ENCODE data around the gene RNU2-63P. TPM values are rescaled to one million over a fixed set of nuclear protein-coding genes. Genes with fewer than 3 reads are reported as not detected.

Gene RNU2-63P
- total RNA-seq (2014; rRNA removed; shearing (Covaris generic)) = not detected in 2 replicates
- 2.0 and 2.8 TPM in 2 replicates for polyA plus RNA-seq (2016; fragmentation: Nextera tagmentation; extraction: Ambion mirVana)
- long read RNA-seq = 0 reads

DNA sequence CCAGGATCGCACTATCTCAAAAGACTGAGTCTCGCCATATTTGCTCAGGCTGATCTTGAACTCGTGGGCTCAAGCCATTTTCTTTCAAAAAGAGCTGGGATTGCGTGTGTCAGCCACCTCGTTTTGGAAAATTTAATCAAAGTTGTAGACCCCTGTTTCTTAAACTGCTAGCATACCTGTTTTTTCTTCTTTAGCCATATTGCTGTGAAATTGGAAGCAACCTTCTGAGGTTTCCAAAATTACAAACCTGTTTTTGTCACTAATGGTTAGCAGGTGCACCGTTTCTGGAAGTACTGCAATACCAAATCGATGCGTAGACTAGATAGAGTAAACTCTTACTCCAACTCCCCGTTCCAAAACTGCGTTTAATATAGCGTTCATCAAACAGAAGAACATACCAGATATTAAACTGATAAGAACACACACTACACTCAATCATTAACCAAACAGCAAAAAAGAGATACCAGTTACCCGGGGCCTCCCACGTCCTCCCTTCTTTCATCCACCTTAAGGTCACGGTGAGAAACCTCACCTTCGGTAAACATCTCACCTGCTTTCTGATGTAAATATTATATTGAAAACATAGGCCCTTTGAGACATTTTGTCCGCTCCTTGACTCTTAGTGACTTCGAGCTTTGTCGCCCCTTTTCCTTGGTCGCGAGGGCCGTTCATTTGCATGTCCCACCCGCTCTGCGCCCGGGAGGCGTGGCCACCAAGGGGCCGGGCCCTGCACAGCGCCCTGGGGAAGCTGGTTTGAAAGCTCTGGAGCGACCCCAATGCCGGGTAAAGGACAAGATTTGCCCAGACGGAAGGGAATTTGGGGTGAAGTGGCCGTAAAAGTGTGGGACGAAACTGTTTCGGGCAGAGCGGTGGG, at the start of gene RNU2-63P:
Gene RNU2-63P, minus strand, starts transcription at position 462 of the 874 bp plus-strand sequence.
- H3K4me3 Mint-ChIP-seq = peak within 1 kb of the TSS; percentile 96
- H3K27ac ChIP-seq (ENCODE audit: low read depth) = peak within 1 kb of the TSS; percentile 96
- no peak for TF ChIP-seq ZNF114 (CRISPR knock-in tag; IDR thresholded peaks at IDR 0.05)
- TF ChIP-seq STAT1 (IDR thresholded peaks at IDR 0.05; ENCODE audit: unreplicated experiment) = no peak
- TF ChIP-seq, protein P1, sequence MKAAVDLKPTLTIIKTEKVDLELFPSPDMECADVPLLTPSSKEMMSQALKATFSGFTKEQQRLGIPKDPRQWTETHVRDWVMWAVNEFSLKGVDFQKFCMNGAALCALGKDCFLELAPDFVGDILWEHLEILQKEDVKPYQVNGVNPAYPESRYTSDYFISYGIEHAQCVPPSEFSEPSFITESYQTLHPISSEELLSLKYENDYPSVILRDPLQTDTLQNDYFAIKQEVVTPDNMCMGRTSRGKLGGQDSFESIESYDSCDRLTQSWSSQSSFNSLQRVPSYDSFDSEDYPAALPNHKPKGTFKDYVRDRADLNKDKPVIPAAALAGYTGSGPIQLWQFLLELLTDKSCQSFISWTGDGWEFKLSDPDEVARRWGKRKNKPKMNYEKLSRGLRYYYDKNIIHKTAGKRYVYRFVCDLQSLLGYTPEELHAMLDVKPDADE (IDR thresholded peaks at IDR 0.05) = peak; percentile 74
- TF ChIP-seq, protein P2, sequence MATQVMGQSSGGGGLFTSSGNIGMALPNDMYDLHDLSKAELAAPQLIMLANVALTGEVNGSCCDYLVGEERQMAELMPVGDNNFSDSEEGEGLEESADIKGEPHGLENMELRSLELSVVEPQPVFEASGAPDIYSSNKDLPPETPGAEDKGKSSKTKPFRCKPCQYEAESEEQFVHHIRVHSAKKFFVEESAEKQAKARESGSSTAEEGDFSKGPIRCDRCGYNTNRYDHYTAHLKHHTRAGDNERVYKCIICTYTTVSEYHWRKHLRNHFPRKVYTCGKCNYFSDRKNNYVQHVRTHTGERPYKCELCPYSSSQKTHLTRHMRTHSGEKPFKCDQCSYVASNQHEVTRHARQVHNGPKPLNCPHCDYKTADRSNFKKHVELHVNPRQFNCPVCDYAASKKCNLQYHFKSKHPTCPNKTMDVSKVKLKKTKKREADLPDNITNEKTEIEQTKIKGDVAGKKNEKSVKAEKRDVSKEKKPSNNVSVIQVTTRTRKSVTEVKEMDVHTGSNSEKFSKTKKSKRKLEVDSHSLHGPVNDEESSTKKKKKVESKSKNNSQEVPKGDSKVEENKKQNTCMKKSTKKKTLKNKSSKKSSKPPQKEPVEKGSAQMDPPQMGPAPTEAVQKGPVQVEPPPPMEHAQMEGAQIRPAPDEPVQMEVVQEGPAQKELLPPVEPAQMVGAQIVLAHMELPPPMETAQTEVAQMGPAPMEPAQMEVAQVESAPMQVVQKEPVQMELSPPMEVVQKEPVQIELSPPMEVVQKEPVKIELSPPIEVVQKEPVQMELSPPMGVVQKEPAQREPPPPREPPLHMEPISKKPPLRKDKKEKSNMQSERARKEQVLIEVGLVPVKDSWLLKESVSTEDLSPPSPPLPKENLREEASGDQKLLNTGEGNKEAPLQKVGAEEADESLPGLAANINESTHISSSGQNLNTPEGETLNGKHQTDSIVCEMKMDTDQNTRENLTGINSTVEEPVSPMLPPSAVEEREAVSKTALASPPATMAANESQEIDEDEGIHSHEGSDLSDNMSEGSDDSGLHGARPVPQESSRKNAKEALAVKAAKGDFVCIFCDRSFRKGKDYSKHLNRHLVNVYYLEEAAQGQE (IDR thresholded peaks at IDR 0.05; ENCODE audit: unreplicated experiment) = no peak
- TF ChIP-seq ZNF331 (CRISPR knock-in tag; IDR thresholded peaks at IDR 0.05; ENCODE audit: low read depth) = peak; percentile 54; the same call in 1 of the 2 replicates
- TF ChIP-seq CREB1 (CRISPR knock-in tag; IDR thresholded peaks at IDR 0.05; ENCODE audit: low read depth) = peak; percentile 3
- TF ChIP-seq EZH2phosphoT487 (IDR thresholded peaks at IDR 0.05; ENCODE audit: unreplicated experiment) = no peak
- TF ChIP-seq, protein P3, sequence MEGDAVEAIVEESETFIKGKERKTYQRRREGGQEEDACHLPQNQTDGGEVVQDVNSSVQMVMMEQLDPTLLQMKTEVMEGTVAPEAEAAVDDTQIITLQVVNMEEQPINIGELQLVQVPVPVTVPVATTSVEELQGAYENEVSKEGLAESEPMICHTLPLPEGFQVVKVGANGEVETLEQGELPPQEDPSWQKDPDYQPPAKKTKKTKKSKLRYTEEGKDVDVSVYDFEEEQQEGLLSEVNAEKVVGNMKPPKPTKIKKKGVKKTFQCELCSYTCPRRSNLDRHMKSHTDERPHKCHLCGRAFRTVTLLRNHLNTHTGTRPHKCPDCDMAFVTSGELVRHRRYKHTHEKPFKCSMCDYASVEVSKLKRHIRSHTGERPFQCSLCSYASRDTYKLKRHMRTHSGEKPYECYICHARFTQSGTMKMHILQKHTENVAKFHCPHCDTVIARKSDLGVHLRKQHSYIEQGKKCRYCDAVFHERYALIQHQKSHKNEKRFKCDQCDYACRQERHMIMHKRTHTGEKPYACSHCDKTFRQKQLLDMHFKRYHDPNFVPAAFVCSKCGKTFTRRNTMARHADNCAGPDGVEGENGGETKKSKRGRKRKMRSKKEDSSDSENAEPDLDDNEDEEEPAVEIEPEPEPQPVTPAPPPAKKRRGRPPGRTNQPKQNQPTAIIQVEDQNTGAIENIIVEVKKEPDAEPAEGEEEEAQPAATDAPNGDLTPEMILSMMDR (conservative IDR thresholded peaks at IDR 0.05; ENCODE audit: low read depth in 2 of 2) = no peak
- TF ChIP-seq EZH2 (IDR thresholded peaks at IDR 0.05; ENCODE audit: low read depth, unreplicated experiment) = no peak
- TF ChIP-seq JUNB (IDR thresholded peaks at IDR 0.05; ENCODE audit: unreplicated experiment) = no peak
- TF ChIP-seq, protein P4, sequence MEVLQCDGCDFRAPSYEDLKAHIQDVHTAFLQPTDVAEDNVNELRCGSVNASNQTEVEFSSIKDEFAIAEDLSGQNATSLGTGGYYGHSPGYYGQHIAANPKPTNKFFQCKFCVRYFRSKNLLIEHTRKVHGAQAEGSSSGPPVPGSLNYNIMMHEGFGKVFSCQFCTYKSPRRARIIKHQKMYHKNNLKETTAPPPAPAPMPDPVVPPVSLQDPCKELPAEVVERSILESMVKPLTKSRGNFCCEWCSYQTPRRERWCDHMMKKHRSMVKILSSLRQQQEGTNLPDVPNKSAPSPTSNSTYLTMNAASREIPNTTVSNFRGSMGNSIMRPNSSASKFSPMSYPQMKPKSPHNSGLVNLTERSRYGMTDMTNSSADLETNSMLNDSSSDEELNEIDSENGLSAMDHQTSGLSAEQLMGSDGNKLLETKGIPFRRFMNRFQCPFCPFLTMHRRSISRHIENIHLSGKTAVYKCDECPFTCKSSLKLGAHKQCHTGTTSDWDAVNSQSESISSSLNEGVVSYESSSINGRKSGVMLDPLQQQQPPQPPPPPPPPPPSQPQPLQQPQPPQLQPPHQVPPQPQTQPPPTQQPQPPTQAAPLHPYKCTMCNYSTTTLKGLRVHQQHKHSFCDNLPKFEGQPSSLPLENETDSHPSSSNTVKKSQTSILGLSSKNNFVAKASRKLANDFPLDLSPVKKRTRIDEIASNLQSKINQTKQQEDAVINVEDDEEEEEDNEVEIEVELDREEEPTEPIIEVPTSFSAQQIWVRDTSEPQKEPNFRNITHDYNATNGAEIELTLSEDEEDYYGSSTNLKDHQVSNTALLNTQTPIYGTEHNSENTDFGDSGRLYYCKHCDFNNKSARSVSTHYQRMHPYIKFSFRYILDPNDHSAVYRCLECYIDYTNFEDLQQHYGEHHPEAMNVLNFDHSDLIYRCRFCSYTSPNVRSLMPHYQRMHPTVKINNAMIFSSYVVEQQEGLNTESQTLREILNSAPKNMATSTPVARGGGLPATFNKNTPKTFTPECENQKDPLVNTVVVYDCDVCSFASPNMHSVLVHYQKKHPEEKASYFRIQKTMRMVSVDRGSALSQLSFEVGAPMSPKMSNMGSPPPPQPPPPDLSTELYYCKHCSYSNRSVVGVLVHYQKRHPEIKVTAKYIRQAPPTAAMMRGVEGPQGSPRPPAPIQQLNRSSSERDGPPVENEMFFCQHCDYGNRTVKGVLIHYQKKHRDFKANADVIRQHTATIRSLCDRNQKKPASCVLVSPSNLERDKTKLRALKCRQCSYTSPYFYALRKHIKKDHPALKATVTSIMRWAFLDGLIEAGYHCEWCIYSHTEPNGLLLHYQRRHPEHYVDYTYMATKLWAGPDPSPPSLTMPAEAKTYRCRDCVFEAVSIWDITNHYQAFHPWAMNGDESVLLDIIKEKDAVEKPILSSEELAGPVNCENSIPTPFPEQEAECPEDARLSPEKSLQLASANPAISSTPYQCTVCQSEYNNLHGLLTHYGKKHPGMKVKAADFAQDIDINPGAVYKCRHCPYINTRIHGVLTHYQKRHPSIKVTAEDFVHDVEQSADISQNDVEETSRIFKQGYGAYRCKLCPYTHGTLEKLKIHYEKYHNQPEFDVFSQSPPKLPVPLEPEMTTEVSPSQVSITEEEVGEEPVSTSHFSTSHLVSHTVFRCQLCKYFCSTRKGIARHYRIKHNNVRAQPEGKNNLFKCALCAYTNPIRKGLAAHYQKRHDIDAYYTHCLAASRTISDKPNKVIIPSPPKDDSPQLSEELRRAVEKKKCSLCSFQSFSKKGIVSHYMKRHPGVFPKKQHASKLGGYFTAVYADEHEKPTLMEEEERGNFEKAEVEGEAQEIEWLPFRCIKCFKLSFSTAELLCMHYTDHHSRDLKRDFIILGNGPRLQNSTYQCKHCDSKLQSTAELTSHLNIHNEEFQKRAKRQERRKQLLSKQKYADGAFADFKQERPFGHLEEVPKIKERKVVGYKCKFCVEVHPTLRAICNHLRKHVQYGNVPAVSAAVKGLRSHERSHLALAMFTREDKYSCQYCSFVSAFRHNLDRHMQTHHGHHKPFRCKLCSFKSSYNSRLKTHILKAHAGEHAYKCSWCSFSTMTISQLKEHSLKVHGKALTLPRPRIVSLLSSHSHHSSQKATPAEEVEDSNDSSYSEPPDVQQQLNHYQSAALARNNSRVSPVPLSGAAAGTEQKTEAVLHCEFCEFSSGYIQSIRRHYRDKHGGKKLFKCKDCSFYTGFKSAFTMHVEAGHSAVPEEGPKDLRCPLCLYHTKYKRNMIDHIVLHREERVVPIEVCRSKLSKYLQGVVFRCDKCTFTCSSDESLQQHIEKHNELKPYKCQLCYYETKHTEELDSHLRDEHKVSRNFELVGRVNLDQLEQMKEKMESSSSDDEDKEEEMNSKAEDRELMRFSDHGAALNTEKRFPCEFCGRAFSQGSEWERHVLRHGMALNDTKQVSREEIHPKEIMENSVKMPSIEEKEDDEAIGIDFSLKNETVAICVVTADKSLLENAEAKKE (CRISPR knock-in tag; IDR thresholded peaks at IDR 0.05) = peak; percentile 83
- TF ChIP-seq NANOG (IDR thresholded peaks at IDR 0.05; ENCODE audit: borderline replicate concordance) = no peak
- peak; percentile 100 for TF ChIP-seq POLR2AphosphoS5 (IDR thresholded peaks at IDR 0.05; ENCODE audit: low read depth)
- peak within 1 kb of the TSS; percentile 69 for H3K4me3 ChIP-seq
- no peaks in the 10 kb centered on the region for H3K9me2 ChIP-seq (ENCODE audit: insufficient read depth)
- no peaks in the 10 kb centered on the region for H3K27me3 ChIP-seq (ENCODE audit: insufficient read depth)
- H3F3A ChIP-seq (replicated peaks; ENCODE audit: low read depth) = no peaks in the 10 kb centered on the region
- peaks cover 19% of the 10 kb centered on the region for H3K36me3 Mint-ChIP-seq (ENCODE audit: low read depth)
- peak within 1 kb of the TSS; percentile 100 for H3K27ac Mint-ChIP-seq
- H4K20me1 ChIP-seq (replicated peaks; ENCODE audit: insufficient read depth) = no peaks in the 10 kb centered on the region
- H3K4me1 Mint-ChIP-seq = peaks cover 24% of the 10 kb centered on the region
- no peaks in the 10 kb centered on the region for H3K36me3 ChIP-seq (ENCODE audit: insufficient read depth)
- peaks cover 5% of the 10 kb centered on the region; the same call in 1 of the 2 replicates for H3K4me1 ChIP-seq (ENCODE audit: insufficient read depth)
- ATAC-seq (peak; percentile 85), DNase-seq (ENCODE audit: low spot score) (peak; percentile 82)
- peaks cover 14% of the 10 kb centered on the region for H3K27me3 Mint-ChIP-seq (ENCODE audit: insufficient read depth, low read depth, poor library complexity)
- peaks cover 21% of the 10 kb centered on the region for H3K9me3 Mint-ChIP-seq
- no peaks in the 10 kb centered on the region for H3K79me2 ChIP-seq (replicated peaks; ENCODE audit: insufficient read depth)
- H2AFZ ChIP-seq = peak within 1 kb of the TSS; percentile 44
- peak within 1 kb of the TSS; percentile 77 for H3K4me2 ChIP-seq

Measured in GM23338 (cell line).